Activated CD8-positive, alpha-beta T cell treated with anti-CD3 and anti-CD28 coated beads for 36 hours (primary cell): ENCODE results near the gene AGAP1. TPM values are rescaled to one million over a fixed set of nuclear protein-coding genes. Genes with fewer than 3 reads are reported as not detected.

Experiments
- ATAC-seq: fragments of 200-7000 bp; cut with Tn5 transposase; one replicate; pipeline ENCODE4 v1.10.0; 2021; ENCODE audit warnings: mild to moderate bottlenecking, moderate library complexity
- CTCF ChIA-PET: fragments of 350-600 bp; sonication (Branson Sonifier 250); formaldehyde crosslinking; loops from one replicate; lab custom pipeline; 2021; ENCODE audit warnings: antibody characterized with exemption; lab: Charles Lee
- POLR2A ChIA-PET: fragments of 350-600 bp; sonication (Branson Sonifier 250); formaldehyde crosslinking; loops from one replicate; lab custom pipeline; 2021; ENCODE audit warnings: antibody characterized with exemption; lab: Charles Lee
- DNase-seq: peaks from one replicate; pipeline ENCODE4 v3.0.0-alpha.2; 2020
- H3K27ac Mint-ChIP-seq: one replicate; pipeline ENCODE4 v1.8.0; 2021; ENCODE audit warnings: mild to moderate bottlenecking, mixed read lengths
- H3K27me3 Mint-ChIP-seq: one replicate; pipeline ENCODE4 v1.8.0; 2021; ENCODE audit warnings: mixed read lengths
- H3K36me3 Mint-ChIP-seq: one replicate; pipeline ENCODE4 v1.8.0; 2021; ENCODE audit warnings: low read depth, mixed read lengths
- H3K4me1 Mint-ChIP-seq: one replicate; pipeline ENCODE4 v1.8.0; 2021; ENCODE audit warnings: low read depth, mixed read lengths
- H3K4me3 Mint-ChIP-seq: one replicate; pipeline ENCODE4 v1.8.0; 2021; ENCODE audit warnings: mild to moderate bottlenecking, moderate library complexity, mixed read lengths
- H3K9me3 Mint-ChIP-seq: one replicate; pipeline ENCODE4 v1.8.0; 2021; ENCODE audit warnings: mixed read lengths
- CTCF ChIP-seq: fragments of 200-600 bp; IDR thresholded peaks from one replicate; pipeline ENCODE4 v1.8.0; 2022; ENCODE audit warnings: antibody characterized with exemption, mild to moderate bottlenecking
- intact Hi-C: fragments of 100-400 bp; cut with micrococcal nuclease; formaldehyde crosslinking; loops from one replicate; pipeline ENCODE4 v1.10.0; 2022
- total RNA-seq, 2 experiments: library from RNA; stranded (reverse); gene quantifications; one replicate each; pipeline ENCODE4 v1.2.3, GENCODE V29; 2021

The AGAP1 gene
- total RNA-seq, 2 experiments from 2014 or later = 2.5 to 2.9 TPM

DNA sequence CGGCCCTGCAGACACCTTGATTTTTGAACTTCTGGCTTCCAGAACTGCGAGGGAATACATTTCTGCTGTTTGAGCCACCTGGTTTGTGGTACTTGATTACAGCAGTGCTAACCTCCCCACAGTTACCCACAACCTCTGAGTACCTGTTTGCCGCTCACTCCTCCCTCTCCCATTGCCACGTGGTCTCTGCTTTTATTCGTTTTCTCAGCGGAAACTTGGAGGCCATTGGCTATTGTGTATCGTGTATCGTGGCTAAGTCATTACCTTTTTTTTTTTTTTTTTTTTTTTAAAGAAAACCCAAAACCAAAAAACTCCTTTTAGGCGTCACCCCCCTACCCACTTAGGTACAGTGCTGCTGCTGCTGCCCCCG, 90.8 kb downstream of the AGAP1 start:
- DNase-seq (no peak), ATAC-seq (no peak)
- intact Hi-C loops = no loop called here
- no peak for TF ChIP-seq CTCF
- Mint-ChIP-seq H3K4me3 (no peak overlapping the region), H3K36me3 (no peaks in the 10 kb centered on the region), H3K4me1 (no peaks in the 10 kb centered on the region), H3K27ac (no peak overlapping the region), H3K27me3 (peaks cover 4% of the 10 kb centered on the region), H3K9me3 (no peaks in the 10 kb centered on the region)
- CTCF ChIA-PET = no interaction called here
- POLR2A ChIA-PET = no interaction called here

DNA sequence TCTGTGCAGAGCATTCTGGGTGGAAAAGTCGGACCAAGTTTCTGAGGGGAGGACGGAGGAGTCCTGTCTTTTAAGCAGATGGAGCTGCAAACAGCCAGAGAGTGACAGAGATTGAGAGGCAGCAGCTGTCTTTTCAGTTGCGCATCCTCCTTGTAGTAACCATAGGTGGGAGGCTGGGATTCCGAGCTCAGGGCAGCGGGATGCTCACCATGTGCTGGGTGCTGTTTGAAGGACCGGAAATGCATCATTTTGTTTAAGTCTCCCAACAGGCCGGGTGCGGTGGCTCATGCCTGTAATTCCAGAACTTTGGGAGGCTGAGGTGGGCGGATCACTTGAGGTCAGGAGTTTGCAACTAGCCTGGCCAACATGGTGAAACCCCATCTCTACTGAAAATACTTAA, 93.4 kb downstream of the AGAP1 start:
- POLR2A ChIA-PET = no interaction called here
- ATAC-seq = no peak
- no peak overlapping the region for H3K27ac Mint-ChIP-seq
- H3K36me3 Mint-ChIP-seq = no peaks in the 10 kb centered on the region
- TF ChIP-seq CTCF = no peak
- CTCF ChIA-PET = no interaction called here
- DNase-seq = no peak
- H3K4me3 Mint-ChIP-seq = no peak overlapping the region
- H3K4me1 Mint-ChIP-seq = no peaks in the 10 kb centered on the region
- H3K27me3 Mint-ChIP-seq = peaks cover 1% of the 10 kb centered on the region
- intact Hi-C loops = no loop called here
- H3K9me3 Mint-ChIP-seq = no peaks in the 10 kb centered on the region

DNA sequence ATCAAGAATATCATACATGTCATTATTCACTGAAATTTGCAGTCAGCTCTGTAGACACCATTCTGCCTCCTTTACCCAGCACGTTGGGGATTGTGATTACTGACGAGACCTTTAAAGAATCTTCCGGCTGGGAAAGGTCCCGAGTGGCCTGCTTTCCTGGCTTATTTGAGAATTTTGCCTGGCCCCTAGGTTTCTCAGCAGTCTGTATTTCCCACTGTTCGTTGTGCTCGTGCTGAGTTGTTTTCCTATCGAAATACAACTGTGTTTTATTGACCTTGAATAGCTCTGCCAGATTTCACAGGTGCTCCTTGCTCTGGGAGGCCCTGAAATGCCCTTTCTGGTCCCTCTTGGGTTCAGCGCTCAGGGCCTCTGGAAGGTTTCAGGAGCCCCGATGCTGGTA, 94.9 kb downstream of the AGAP1 start:
- intact Hi-C loops = no loop called here
- Mint-ChIP-seq H3K4me1 (no peaks in the 10 kb centered on the region), H3K27ac (no peak overlapping the region), H3K27me3 (peaks cover 4% of the 10 kb centered on the region), H3K36me3 (no peaks in the 10 kb centered on the region), H3K9me3 (no peaks in the 10 kb centered on the region), H3K4me3 (no peak overlapping the region)
- ChIA-PET CTCF (no interaction called here), POLR2A (interaction anchor here (0.6 kb wide), 1 partner anchor 111 kb away, joined by 3 read pairs; no protein-coding TSS in a partner anchor)
- DNase-seq (no peak), ATAC-seq (no peak)
- no peak for TF ChIP-seq CTCF

DNA sequence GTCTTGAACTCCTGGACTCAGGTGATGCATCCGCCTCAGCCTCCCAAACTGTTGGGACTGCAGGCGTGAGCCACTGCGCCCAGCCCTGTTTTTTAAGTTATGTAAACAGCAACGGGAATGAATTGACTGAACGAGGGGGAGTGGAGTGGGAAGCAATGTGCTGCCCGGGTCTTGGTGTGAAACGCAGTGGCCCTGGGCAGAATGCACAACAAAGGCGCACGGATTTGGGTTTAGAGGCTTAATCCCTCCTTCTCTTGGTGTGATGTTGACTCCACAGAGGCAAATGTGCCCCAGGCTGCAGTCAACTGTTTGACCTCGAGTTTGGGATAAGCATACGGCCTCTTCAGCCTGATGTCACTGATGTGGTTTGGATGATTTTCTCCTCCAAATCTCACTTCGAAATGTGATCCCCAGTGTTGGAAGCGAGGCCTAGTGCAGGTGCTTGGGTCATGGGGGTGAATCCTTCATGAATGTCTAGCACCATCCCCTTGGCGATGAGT, 97.4 kb downstream of the AGAP1 start:
- peaks cover 4% of the 10 kb centered on the region for H3K27me3 Mint-ChIP-seq
- ChIA-PET CTCF (interaction anchor here (2.6 kb wide), 1 partner anchor 154 kb away, joined by 14 read pairs; no protein-coding TSS in a partner anchor), POLR2A (no interaction called here)
- H3K36me3 Mint-ChIP-seq = no peaks in the 10 kb centered on the region
- no peaks in the 10 kb centered on the region for H3K4me1 Mint-ChIP-seq
- no peak for TF ChIP-seq CTCF
- no peak for ATAC-seq
- H3K9me3 Mint-ChIP-seq = no peaks in the 10 kb centered on the region
- intact Hi-C loops = loop anchor here (10.0 kb wide), 1 partner anchor 456 kb away; no protein-coding TSS in a partner anchor
- H3K27ac Mint-ChIP-seq = no peak overlapping the region
- DNase-seq = no peak
- no peak overlapping the region for H3K4me3 Mint-ChIP-seq

DNA sequence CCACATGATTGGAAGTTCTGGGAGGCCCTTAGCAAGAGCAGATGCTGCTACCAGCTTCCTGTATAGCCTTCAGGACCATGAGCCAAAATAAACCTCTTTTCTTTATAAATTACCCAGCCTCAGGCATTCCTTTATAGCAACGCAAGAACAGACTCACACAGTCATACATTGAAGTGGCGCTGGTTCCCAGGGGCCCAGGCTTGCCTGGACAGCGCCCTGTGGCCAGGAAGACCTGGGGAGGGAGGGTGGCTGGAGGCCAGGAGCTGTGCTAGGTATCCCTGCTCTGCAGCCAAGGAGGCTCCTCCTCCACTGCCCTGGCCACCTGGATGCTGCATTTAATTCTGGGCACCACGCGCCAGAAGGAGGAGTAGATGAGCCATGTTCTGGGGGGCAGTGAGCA, 98.1 kb downstream of the AGAP1 start:
- ChIA-PET CTCF (interaction anchor here (2.6 to 4.0 kb wide), 2 partner anchors 154 to 456 kb away, joined by 14 to 15 read pairs; no protein-coding TSS in a partner anchor), POLR2A (no interaction called here)
- Mint-ChIP-seq H3K36me3 (no peaks in the 10 kb centered on the region), H3K4me1 (no peaks in the 10 kb centered on the region), H3K27me3 (peaks cover 4% of the 10 kb centered on the region), H3K9me3 (no peaks in the 10 kb centered on the region), H3K27ac (no peak overlapping the region), H3K4me3 (no peak overlapping the region)
- TF ChIP-seq CTCF = no peak
- DNase-seq (no peak), ATAC-seq (no peak)
- intact Hi-C loops = loop anchor here (10.0 kb wide), 1 partner anchor 457 kb away; no protein-coding TSS in a partner anchor
